H1 (cell line): Measurements from ENCODE around the gene STPG1. TPM values are rescaled to one million over a fixed set of nuclear protein-coding genes. Genes with fewer than 3 reads are reported as not detected.

Experiments used
- HDAC2 ChIP-seq, 2 experiments: fragments of 300-600 bp in 1 of 2; sonication (generic) in 1 of 2; IDR thresholded peaks; 2 replicates each; pipeline ENCODE4 v1.6.1; 2011 to 2012; ENCODE audit warnings: low read depth in 2 of 2, low read length in 2 of 2, mild to moderate bottlenecking in 2 of 2, moderate library complexity in 2 of 2, borderline replicate concordance in 1 of 2, inconsistent platforms in 1 of 2
- polyA plus RNA-seq, 7 experiments: library from polyadenylated mRNA; depleted of rRNA in 3 of 7; stranded (reverse) in 5 of 7; unstranded in 2 of 7; fragments of >200 nt in 5 of 7; fragments of 200-250 nt in 2 of 7; gene quantifications; 1 replicate in 5 of 7; 2 replicates in 1 of 7; 4 replicates in 1 of 7; pipeline versions ENCODE4 v1.2.1 to v1.2.3, GENCODE V29; 2011 to 2013; ENCODE audit warnings: missing spikeins in 2 of 7, mixed read lengths in 2 of 7
- total RNA-seq: library from RNA; stranded (reverse); fragmentation: NEBNext Ultra II Directional; extraction: Animal tissue kit (Norgen Biotek cat#: 25700); gene quantifications from 2 replicates; pipeline ENCODE4 v1.2.1, GENCODE V29; 2021

STPG1 gene
- total and polyA plus RNA-seq, 2 of the 8 experiments (the other 6 are each of a cell fraction or from before 2014, with no cell fraction given): 10.3 to 11.2 TPM

DNA sequence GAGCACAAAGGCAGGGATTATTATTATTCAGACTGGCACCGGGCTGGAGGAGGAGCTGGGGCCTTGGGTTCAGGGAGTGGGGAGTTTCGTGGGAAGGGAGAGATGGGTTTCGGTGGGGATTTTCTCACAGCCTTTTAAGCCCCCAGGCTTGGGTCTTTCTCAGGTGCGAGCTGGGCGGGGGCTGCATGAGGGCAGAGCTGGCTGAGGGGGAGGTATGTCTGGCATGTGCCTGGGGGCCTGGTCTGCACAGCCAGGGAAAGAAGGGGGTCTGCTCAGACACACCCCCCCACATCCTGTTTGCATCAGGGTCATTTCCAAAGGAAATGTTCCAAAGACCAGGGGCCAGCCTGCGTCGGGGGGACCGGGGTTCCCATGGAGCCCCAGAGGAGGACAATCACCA lies 72.8 kb downstream of the STPG1 start (continued):
- TF ChIP-seq HDAC2 (IDR thresholded peaks at IDR 0.05; ENCODE audit: borderline replicate concordance in 1 of 2, low read depth in 2 of 2, low read length in 2 of 2): no peak
